Memory B cell (primary cell): ENCODE results near the gene CXCR3.

Experiments used
- ATAC-seq: fragments of 150-1000 bp; cut with Tn5 transposase; 2 replicates; pipeline ENCODE4 v1.10.0; 2021; ENCODE audit warnings: low read depth, mild to moderate bottlenecking, moderate library complexity
- DNase-seq, 2 donors: peaks; one replicate each; pipeline ENCODE4 v3.0.0; 2022; ENCODE audit warnings: low spot score in 2 of 2
- H3K27ac Mint-ChIP-seq: one replicate; pipeline ENCODE4 v1.8.0; 2022; ENCODE audit warnings: mild to moderate bottlenecking, moderate library complexity, mixed read lengths
- H3K27me3 Mint-ChIP-seq: one replicate; pipeline ENCODE4 v1.8.0; 2022; ENCODE audit warnings: mixed read lengths
- H3K36me3 Mint-ChIP-seq: one replicate; pipeline ENCODE4 v1.8.0; 2022; ENCODE audit warnings: mild to moderate bottlenecking, mixed read lengths
- H3K4me1 Mint-ChIP-seq: one replicate; pipeline ENCODE4 v1.8.0; 2022; ENCODE audit warnings: mixed read lengths
- H3K4me3 Mint-ChIP-seq: one replicate; pipeline ENCODE4 v1.8.0; 2022; ENCODE audit warnings: mild to moderate bottlenecking, moderate library complexity, mixed read lengths
- H3K9me3 Mint-ChIP-seq: one replicate; pipeline ENCODE4 v1.8.0; 2022; ENCODE audit warnings: mixed read lengths

Gene CXCR3

DNA sequence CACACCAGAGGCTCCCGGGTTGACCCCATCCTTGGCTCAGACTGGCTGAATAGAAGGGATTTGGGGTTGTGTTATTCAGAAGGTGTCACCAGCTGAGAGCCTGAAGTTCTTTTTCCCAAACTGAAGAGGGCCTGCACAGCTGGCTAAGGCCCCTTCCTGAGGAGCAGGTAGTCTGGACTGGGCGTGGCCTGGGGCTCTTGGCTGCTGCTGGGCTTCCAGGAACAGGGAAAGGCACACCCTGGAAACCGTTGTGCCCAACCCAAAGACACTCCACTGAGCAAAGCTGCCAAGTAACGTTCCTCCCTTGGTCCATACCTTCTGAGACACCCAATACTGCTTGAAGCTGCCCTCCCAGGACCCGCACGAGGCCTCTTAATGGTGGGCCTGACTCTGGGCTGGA lies 8.3 kb upstream of the CXCR3 start:
- Mint-ChIP-seq H3K36me3 (no peaks in the 10 kb centered on the region), H3K4me1 (peaks cover 30% of the 10 kb centered on the region), H3K27ac (no peak overlapping the region), H3K4me3 (no peak overlapping the region), H3K9me3 (no peaks in the 10 kb centered on the region), H3K27me3 (no peaks in the 10 kb centered on the region)
- DNase-seq (no peak), ATAC-seq (no peak)

DNA sequence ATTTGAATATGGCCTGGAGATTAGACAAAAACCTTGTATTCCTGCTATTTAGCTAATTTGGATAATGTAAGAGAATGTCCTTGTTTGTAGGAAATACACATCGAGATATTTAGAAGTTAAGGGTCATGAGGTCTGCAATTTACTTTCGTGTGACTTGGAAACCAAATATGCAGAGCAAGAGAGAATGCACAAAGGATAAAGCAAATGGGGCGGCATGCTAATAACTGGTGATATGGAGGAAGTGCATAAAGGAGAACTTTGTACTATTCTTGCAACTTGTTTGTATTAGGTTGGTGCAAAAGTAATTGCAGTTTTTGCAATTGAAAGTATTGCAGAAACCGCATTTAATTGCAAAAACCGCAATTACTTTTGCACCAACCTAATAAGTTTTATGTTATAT lies 7.2 kb upstream of the CXCR3 start:
- no peak for ATAC-seq
- H3K36me3 Mint-ChIP-seq: no peaks in the 10 kb centered on the region
- peaks cover 32% of the 10 kb centered on the region for H3K4me1 Mint-ChIP-seq
- H3K9me3 Mint-ChIP-seq: no peaks in the 10 kb centered on the region
- no peak for DNase-seq
- peak overlapping the region; percentile 37 for H3K4me3 Mint-ChIP-seq
- H3K27ac Mint-ChIP-seq: peak overlapping the region; percentile 70
- no peaks in the 10 kb centered on the region for H3K27me3 Mint-ChIP-seq

DNA sequence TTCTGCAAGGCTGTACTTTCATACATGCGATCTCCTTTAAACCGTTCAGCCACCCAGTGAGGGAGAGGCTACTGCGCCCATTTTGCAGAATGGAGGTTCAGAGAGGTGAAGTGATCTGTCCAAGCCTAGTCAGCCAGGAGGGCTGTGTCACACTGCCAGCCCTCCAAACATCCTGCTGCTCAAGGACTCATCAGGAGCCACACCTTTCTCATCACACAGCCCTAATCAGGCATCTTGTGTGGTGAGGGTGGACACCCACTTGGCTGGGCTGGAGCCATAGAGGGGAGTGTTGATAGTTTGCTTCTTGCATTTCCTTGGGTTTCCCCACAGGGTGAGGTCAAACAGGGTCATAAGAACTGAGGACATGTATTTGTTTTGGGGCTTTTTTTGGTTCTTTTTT lies 5.4 kb upstream of the CXCR3 start:
- Mint-ChIP-seq H3K4me3 (no peak overlapping the region), H3K4me1 (peaks cover 30% of the 10 kb centered on the region), H3K9me3 (no peaks in the 10 kb centered on the region), H3K36me3 (no peaks in the 10 kb centered on the region), H3K27me3 (no peaks in the 10 kb centered on the region), H3K27ac (peak overlapping the region; percentile 94)
- DNase-seq (no peak), ATAC-seq (peak; percentile 25)

DNA sequence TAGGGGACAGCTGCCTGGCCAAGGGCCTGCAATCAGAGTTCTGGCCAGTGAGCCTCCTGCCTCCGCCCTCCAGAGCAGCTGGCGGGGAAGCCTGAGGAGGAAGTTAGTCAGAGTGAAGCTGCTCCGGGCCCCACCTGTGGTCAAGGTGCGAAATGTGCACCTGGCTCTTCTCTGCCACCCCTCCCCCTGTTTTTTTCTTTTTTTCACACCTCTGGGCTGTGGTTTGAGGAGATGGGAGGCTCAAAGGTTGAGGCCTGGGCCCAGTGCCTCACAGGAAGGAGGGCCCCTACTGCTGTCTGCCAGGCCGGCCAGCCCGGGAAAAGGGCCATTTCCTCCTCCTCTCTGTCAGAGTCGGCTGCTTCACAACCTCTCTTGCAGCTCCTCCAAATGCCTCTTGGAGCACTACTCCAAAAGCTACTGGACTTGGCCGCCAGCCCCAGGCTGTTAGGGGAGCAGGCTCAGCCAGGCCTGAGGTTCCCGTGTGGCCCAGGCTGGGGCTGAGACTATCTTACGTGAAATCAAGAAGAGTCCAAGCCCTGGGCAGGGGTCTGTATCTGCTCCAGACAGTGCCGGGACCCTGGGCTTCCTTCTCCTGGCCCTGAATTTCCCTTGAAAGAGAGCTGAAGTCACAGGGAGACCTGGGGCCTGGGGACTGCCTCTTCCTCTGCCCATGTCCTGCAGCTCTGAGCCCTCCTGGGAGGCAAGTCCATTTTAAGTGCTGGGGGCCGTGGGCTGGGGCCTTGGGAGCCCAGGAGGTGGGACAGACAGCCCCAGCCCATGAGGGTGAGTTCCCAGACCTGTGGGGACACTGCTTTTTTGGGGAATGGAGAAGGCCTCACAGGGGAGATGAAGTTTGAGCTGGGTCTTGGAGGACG lies 4.5 kb upstream of the CXCR3 start:
- Mint-ChIP-seq H3K4me3 (peak overlapping the region; percentile 46), H3K27me3 (no peaks in the 10 kb centered on the region), H3K9me3 (no peaks in the 10 kb centered on the region), H3K36me3 (no peaks in the 10 kb centered on the region), H3K4me1 (peaks cover 36% of the 10 kb centered on the region), H3K27ac (peak overlapping the region; percentile 94)
- ATAC-seq: peak; percentile 67
- peak; percentile 52 to 54 for DNase-seq

DNA sequence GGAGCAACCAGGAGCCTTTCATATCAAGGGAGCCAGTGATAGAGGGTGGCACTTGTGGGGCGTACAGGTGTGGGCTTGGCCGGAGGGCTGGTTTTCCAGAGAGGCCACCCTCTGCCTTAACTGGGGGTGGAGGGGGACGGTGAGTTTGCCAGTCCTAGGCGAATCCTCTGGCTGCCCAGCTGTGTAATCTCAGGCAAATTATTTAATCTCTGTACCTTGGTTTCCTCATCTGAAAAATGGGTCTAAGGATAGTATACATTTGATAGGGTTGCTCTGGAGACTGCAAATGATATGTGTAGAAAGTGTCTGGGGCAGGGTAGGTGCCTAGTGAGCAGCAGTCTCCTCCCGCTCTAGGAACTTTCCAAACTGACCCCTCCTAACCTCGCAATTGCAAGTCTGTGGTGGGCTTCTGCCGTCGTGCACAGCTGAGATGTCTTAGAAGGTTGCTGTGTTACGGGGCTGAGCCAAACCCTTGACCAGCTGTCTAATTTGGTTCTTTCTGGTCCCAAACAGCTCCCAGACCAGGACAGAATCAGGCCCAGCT lies 3.8 kb upstream of the CXCR3 start:
- no peak for ATAC-seq
- Mint-ChIP-seq H3K4me1 (peaks cover 40% of the 10 kb centered on the region), H3K4me3 (no peak overlapping the region), H3K36me3 (no peaks in the 10 kb centered on the region), H3K27ac (peak overlapping the region; percentile 94), H3K27me3 (no peaks in the 10 kb centered on the region), H3K9me3 (no peaks in the 10 kb centered on the region)
- DNase-seq: no peak

DNA sequence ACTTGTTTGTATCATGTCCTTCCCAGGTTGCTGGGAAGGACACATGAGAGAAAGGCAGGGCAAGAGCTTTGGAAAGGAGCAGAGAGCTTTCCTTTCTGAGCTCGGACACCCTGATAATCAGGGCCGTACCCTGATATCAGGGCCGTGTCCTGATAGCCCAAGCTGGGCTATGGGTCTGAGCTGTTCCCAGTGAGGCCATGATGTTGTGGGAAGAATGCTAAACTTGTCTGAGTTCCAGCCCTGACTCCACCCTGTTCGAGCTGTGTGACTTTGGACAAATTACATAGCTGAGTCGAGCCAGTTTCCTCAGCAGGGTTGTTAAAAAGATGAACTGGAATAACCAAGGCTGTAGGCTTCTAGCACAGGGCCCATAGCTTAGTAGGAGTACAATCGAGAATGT lies 3.3 kb upstream of the CXCR3 start:
- DNase-seq: no peak
- no peak for ATAC-seq
- Mint-ChIP-seq H3K36me3 (peaks cover 1% of the 10 kb centered on the region), H3K4me1 (peaks cover 40% of the 10 kb centered on the region), H3K4me3 (no peak overlapping the region), H3K9me3 (no peaks in the 10 kb centered on the region), H3K27ac (peak overlapping the region; percentile 94), H3K27me3 (no peaks in the 10 kb centered on the region)

- DNase-seq: no peak
- H3K9me3 Mint-ChIP-seq: no peaks in the 10 kb centered on the region
- H3K4me1 Mint-ChIP-seq: peaks cover 46% of the 10 kb centered on the region
- no peaks in the 10 kb centered on the region for H3K27me3 Mint-ChIP-seq
- peak overlapping the region; percentile 94 for H3K27ac Mint-ChIP-seq
- ATAC-seq: no peak
- peaks cover 11% of the 10 kb centered on the region for H3K36me3 Mint-ChIP-seq
- no peak overlapping the region for H3K4me3 Mint-ChIP-seq
Observed at GRCh38 chrX:71619986-71620385, 1.7 kb upstream of the CXCR3 start.

- ATAC-seq (peak; percentile 63), DNase-seq (peak in 1 of 2 donors; percentile 31)
- H3K27ac Mint-ChIP-seq: peak overlapping the region; percentile 94
- no peaks in the 10 kb centered on the region for H3K9me3 Mint-ChIP-seq
- peaks cover 47% of the 10 kb centered on the region for H3K4me1 Mint-ChIP-seq
- no peaks in the 10 kb centered on the region for H3K27me3 Mint-ChIP-seq
- H3K36me3 Mint-ChIP-seq: peaks cover 13% of the 10 kb centered on the region
- no peak overlapping the region for H3K4me3 Mint-ChIP-seq
Observed at GRCh38 chrX:71619193-71619592, 882 bp upstream of the CXCR3 start.

DNA sequence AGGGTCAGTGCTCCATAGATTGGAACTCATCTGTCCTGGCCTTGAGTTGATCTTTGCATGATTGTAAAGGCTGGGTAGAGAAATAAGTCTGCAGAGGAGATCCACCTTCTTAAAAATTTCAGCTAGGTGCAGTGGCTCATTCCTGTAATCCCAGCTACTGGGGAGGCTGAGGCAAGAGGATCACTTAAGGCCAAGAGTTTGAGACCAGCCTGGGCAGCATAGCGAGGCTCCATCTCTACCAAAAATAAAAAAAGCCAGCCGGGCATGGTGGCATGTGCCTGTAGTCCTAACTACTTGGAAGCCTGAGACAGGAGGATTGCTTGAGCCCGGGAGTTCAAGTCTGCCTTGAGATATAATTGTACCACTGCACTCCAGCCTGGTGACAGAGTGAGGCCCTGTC lies 476 bp upstream of the CXCR3 start:
- no peak for DNase-seq
- no peaks in the 10 kb centered on the region for H3K9me3 Mint-ChIP-seq

DNA sequence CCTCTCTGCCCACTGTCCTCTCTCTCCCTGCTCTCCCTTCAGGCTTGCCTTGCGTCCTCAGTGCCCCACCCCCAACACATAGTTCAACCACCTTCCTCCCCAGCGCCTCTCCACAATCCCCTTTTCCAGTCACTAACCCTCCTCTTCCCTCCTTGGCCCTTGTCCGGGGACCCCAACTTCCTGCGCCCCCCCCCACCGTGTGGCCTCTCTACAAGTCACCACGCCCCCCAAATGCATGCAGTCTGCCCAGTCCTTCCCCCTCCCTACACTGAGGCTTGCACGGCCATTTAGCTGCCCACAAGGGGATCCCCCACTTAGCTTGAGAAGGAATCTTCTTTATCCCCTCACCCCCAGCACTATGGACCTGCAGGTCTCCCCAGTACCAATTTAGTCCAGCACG lies 569 bp downstream of the CXCR3 start:
- H3K36me3 Mint-ChIP-seq: peaks cover 13% of the 10 kb centered on the region
- ATAC-seq (no peak), DNase-seq (no peak)
- H3K4me1 Mint-ChIP-seq: peaks cover 39% of the 10 kb centered on the region
- peak overlapping the region; percentile 83 for H3K4me3 Mint-ChIP-seq
- H3K27ac Mint-ChIP-seq: peak overlapping the region; percentile 94
- no peaks in the 10 kb centered on the region for H3K27me3 Mint-ChIP-seq
- no peaks in the 10 kb centered on the region for H3K9me3 Mint-ChIP-seq

More for the DNA sequence above, 476 bp upstream of the CXCR3 start:
- Mint-ChIP-seq H3K4me3 (peak overlapping the region; percentile 83), H3K36me3 (peaks cover 13% of the 10 kb centered on the region), H3K27ac (peak overlapping the region; percentile 94), H3K4me1 (peaks cover 47% of the 10 kb centered on the region), H3K27me3 (no peaks in the 10 kb centered on the region)
- ATAC-seq: no peak

GRCh38 chrX:71616672-71617529 lies 1.4 kb downstream of the CXCR3 start:
- peak overlapping the region; percentile 94 for H3K27ac Mint-ChIP-seq
- no peaks in the 10 kb centered on the region for H3K27me3 Mint-ChIP-seq
- H3K36me3 Mint-ChIP-seq: peaks cover 15% of the 10 kb centered on the region
- H3K9me3 Mint-ChIP-seq: no peaks in the 10 kb centered on the region
- ATAC-seq (no peak), DNase-seq (no peak)
- peaks cover 38% of the 10 kb centered on the region for H3K4me1 Mint-ChIP-seq
- H3K4me3 Mint-ChIP-seq: peak overlapping the region; percentile 83

DNA sequence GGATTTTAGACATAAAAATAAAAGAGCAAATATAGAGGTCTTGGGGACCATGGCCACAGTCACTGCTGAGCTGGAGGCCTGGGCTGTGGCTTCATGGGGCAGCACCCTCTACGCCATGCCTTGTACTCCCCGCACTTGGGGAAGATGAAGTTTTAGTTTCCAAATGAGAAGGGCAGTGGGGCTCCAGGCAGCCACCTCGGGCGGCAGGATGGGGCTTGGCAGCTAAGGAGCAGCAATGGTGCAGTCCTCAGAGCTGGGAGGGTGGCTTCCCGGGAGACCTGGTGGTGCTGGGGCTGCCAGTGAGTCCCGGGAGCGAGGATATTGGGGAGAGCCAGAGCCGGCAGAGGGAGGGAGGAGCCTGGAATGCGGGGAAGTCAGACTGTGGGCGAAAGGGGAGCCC lies 2.4 kb downstream of the CXCR3 start:
- ATAC-seq: no peak
- Mint-ChIP-seq H3K4me3 (peak overlapping the region; percentile 83), H3K9me3 (no peaks in the 10 kb centered on the region), H3K27ac (peak overlapping the region; percentile 90), H3K4me1 (peaks cover 35% of the 10 kb centered on the region), H3K36me3 (peaks cover 20% of the 10 kb centered on the region), H3K27me3 (no peaks in the 10 kb centered on the region)
- no peak for DNase-seq

DNA sequence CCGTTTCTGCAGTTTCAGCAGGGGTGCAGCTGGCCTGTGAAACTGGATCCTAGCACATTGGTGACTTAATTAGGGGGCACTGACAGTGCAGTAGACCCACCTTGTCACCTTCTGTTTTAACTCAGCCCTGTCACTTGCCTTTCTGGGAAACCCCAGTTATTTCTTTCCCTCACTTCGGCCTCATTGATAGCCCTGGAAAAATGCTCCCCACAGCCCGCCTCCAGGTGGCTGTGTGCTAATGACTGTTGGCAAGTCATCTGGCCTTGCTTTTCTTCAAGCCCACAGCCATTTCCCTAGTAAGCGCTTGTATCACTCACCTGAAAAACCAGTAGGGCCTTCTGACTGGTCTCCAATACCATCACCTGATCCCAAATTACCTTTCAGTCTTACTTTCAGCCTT lies 3.3 kb downstream of the CXCR3 start:
- peaks cover 22% of the 10 kb centered on the region for H3K36me3 Mint-ChIP-seq

GRCh38 chrX:71612256-71612655 lies 6.1 kb downstream of the CXCR3 start:
- Mint-ChIP-seq H3K4me1 (peaks cover 28% of the 10 kb centered on the region), H3K27me3 (no peaks in the 10 kb centered on the region)
- ATAC-seq: no peak

More for the DNA sequence above, 3.3 kb downstream of the CXCR3 start:
- Mint-ChIP-seq H3K27me3 (no peaks in the 10 kb centered on the region), H3K4me1 (peaks cover 30% of the 10 kb centered on the region), H3K4me3 (no peak overlapping the region), H3K27ac (peak overlapping the region; percentile 77), H3K9me3 (no peaks in the 10 kb centered on the region)
- ATAC-seq (no peak), DNase-seq (no peak)

More at GRCh38 chrX:71612256-71612655, 6.1 kb downstream of the CXCR3 start:
- DNase-seq: no peak
- no peak overlapping the region for H3K27ac Mint-ChIP-seq
- no peaks in the 10 kb centered on the region for H3K9me3 Mint-ChIP-seq
- no peak overlapping the region for H3K4me3 Mint-ChIP-seq
- peaks cover 33% of the 10 kb centered on the region for H3K36me3 Mint-ChIP-seq
